ENCODE results near the gene CCNC. TPM values are rescaled to one million over a fixed set of nuclear protein-coding genes. Genes with fewer than 3 reads are reported as not detected.

The CCNC gene
- total RNA-seq, 2 experiments from 2014 or later, result 40.5 to 42.6 TPM

DNA sequence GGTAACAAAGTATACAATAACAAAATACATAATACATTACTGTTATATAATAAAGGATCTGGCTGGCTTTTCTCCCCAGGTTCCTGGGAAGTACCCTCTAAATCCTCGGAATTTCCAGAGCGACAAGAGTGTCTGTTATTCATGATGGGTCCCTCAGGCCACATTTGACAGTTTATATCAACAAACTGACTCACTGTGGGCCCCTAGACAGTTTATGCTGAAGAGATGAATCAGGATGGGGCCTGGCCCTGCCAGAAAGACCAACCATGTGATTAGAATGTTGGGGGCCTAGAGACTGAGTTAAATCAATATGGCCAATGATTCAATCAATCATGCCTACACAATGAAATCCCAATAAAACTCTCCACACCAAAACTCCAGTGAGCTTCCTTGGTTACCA lies 66.7 kb downstream of the CCNC start:
- Histone ChIP-seq H3K27me3 (ENCODE audit: control insufficient read depth in 1 of 2, insufficient read depth in 2 of 2, low read length in 2 of 2) (no peaks in the 10 kb centered on the region), H3K9me3 (ENCODE audit: control insufficient read depth in 1 of 2, insufficient read depth in 1 of 2, low read length in 2 of 2) (no peaks in the 10 kb centered on the region), H3K27ac (ENCODE audit: low read depth in 1 of 2, low read length in 2 of 2) (no peak overlapping the region), H3K36me3 (ENCODE audit: insufficient read depth, low read length) (peaks cover 31% of the 10 kb centered on the region), H3K4me3 (ENCODE audit: low read length) (no peak overlapping the region), H3K4me1 (ENCODE audit: insufficient read depth, low read length) (no peaks in the 10 kb centered on the region)
- TF ChIP-seq, protein P1, sequence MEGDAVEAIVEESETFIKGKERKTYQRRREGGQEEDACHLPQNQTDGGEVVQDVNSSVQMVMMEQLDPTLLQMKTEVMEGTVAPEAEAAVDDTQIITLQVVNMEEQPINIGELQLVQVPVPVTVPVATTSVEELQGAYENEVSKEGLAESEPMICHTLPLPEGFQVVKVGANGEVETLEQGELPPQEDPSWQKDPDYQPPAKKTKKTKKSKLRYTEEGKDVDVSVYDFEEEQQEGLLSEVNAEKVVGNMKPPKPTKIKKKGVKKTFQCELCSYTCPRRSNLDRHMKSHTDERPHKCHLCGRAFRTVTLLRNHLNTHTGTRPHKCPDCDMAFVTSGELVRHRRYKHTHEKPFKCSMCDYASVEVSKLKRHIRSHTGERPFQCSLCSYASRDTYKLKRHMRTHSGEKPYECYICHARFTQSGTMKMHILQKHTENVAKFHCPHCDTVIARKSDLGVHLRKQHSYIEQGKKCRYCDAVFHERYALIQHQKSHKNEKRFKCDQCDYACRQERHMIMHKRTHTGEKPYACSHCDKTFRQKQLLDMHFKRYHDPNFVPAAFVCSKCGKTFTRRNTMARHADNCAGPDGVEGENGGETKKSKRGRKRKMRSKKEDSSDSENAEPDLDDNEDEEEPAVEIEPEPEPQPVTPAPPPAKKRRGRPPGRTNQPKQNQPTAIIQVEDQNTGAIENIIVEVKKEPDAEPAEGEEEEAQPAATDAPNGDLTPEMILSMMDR (IDR thresholded peaks at IDR 0.05), result no peak
- intact Hi-C loops (cut with DNase I, micrococcal nuclease), result no loop called here
- H3K36me3 Mint-ChIP-seq (ENCODE audit: low read depth), result peaks cover 56% of the 10 kb centered on the region
- no peak overlapping the region for H3K4me3 Mint-ChIP-seq
- no peak for DNase-seq
- H3K27me3 Mint-ChIP-seq, result no peaks in the 10 kb centered on the region
- ChIA-PET POLR2A (no interaction called here), CTCF (no interaction called here)
- no peaks in the 10 kb centered on the region for H3K9me3 Mint-ChIP-seq
- no peak for ATAC-seq (ENCODE audit: poor library complexity)
- no peak overlapping the region for H3K27ac Mint-ChIP-seq
- H3K4me1 Mint-ChIP-seq (ENCODE audit: low read depth), result no peaks in the 10 kb centered on the region

DNA sequence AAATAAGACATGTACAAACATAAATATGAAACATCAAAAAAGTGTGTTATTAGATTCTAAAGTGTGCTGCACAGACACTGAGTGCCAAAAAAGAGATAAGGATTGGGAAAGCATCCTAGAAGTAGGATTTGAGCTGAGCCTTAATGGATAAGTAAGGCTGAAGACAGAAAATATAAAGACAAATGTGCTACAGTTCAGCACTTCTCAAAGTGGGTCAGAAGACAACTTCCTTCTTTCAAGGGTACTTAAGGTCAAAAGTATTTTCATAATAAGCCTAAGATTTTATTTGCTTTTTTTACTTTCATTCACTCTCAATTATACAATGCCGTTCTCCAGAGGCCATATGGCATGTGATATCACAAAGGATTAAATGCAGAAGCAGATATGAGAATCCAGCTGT lies 70.0 kb downstream of the CCNC start:
- ATAC-seq (ENCODE audit: poor library complexity) (no peak), DNase-seq (no peak)
- H3K27me3 ChIP-seq (ENCODE audit: control insufficient read depth in 1 of 2, insufficient read depth in 2 of 2, low read length in 2 of 2), result no peaks in the 10 kb centered on the region
- no peaks in the 10 kb centered on the region for H3K9me3 ChIP-seq (ENCODE audit: control insufficient read depth in 1 of 2, insufficient read depth in 1 of 2, low read length in 2 of 2)
- Mint-ChIP-seq H3K4me1 (ENCODE audit: low read depth) (no peaks in the 10 kb centered on the region), H3K27me3 (no peaks in the 10 kb centered on the region), H3K9me3 (no peaks in the 10 kb centered on the region), H3K36me3 (ENCODE audit: low read depth) (peaks cover 52% of the 10 kb centered on the region), H3K4me3 (no peak overlapping the region), H3K27ac (peak overlapping the region; percentile 22)
- H3K36me3 ChIP-seq (ENCODE audit: insufficient read depth, low read length), result peaks cover 22% of the 10 kb centered on the region
- TF ChIP-seq, protein P1 (IDR thresholded peaks at IDR 0.05), result no peak
- POLR2A ChIA-PET, result no interaction called here
- intact Hi-C loops (cut with DNase I, micrococcal nuclease), result no loop called here
- H3K4me3 ChIP-seq (ENCODE audit: low read length), result no peak overlapping the region
- H3K27ac ChIP-seq (ENCODE audit: low read depth in 1 of 2, low read length in 2 of 2), result no peak overlapping the region
- CTCF ChIA-PET, result interaction anchor here (0.5 kb wide), 1 partner anchor 74 kb away, joined by 4 read pairs; no protein-coding TSS in a partner anchor
- H3K4me1 ChIP-seq (ENCODE audit: insufficient read depth, low read length), result no peaks in the 10 kb centered on the region

DNA sequence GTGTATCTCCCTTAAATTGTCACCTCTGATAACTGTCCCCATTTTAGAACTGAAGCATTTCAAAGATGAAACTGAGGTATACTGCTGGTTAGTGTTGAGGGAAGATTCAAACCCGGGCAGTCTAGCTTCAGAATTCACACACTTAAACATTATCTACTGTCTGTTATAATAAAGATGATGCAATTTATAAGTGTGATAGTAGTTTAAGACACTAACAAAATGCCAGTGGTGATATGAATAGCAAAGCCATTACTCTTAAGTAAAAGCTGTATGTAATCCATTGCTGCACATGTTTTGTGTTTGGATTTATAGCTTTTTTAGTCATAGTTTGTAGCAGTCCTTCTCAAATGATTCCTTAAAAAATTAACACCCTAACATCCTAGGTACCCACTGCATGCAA lies 73.0 kb downstream of the CCNC start:
- Mint-ChIP-seq H3K27me3 (no peaks in the 10 kb centered on the region), H3K4me3 (no peak overlapping the region), H3K9me3 (no peaks in the 10 kb centered on the region), H3K27ac (no peak overlapping the region), H3K36me3 (ENCODE audit: low read depth) (peaks cover 29% of the 10 kb centered on the region), H3K4me1 (ENCODE audit: low read depth) (peaks cover 10% of the 10 kb centered on the region)
- no peak overlapping the region for H3K27ac ChIP-seq (ENCODE audit: low read depth in 1 of 2, low read length in 2 of 2)
- no peak overlapping the region for H3K4me3 ChIP-seq (ENCODE audit: low read length)
- intact Hi-C loops (cut with DNase I, micrococcal nuclease), result no loop called here
- ChIA-PET CTCF (interaction anchor here (0.9 kb wide), 1 partner anchor 9 kb away, joined by 3 read pairs; no protein-coding TSS in a partner anchor), POLR2A (interaction anchor here (1.0 kb wide), 1 partner anchor 54 kb away, joined by 5 read pairs; no protein-coding TSS in a partner anchor)
- H3K27me3 ChIP-seq (ENCODE audit: control insufficient read depth in 1 of 2, insufficient read depth in 2 of 2, low read length in 2 of 2), result no peaks in the 10 kb centered on the region
- TF ChIP-seq, protein P1 (IDR thresholded peaks at IDR 0.05), result no peak
- DNase-seq, result no peak
- peaks cover 2% of the 10 kb centered on the region for H3K36me3 ChIP-seq (ENCODE audit: insufficient read depth, low read length)
- ATAC-seq (ENCODE audit: poor library complexity), result no peak
- H3K4me1 ChIP-seq (ENCODE audit: insufficient read depth, low read length), result peaks cover 3% of the 10 kb centered on the region
- no peaks in the 10 kb centered on the region for H3K9me3 ChIP-seq (ENCODE audit: control insufficient read depth in 1 of 2, insufficient read depth in 1 of 2, low read length in 2 of 2)

Other genes starting within 250 kb of the CCNC start
- gene FAXC, start 219.0 kb downstream of the CCNC start, total RNA-seq, result not detected
- gene COQ3, start 174.5 kb downstream of the CCNC start, total RNA-seq, result 1 to 10 TPM; 1.8 to 2.2 TPM
- gene PNISR, start 143.4 kb downstream of the CCNC start, total RNA-seq, result 100 to 1,000 TPM; 310 to 317 TPM
- 1 to 10 TPM; 7.0 to 8.0 TPM for gene USP45, start 53.2 kb downstream of the CCNC start, total RNA-seq
- gene PRDM13, start 38.2 kb upstream of the CCNC start, total RNA-seq, result not detected

Measured in CD4-positive, alpha-beta T cell (primary cell).